Neural progenitor cell (in vitro differentiated cells): Measurements from ENCODE around the gene FAM53B. TPM values are rescaled to one million over a fixed set of nuclear protein-coding genes. Genes with fewer than 3 reads are reported as not detected.

Experiments used
- DNase-seq: peaks from one replicate; pipeline ENCODE4 v3.0.0-alpha.2; 2016; ENCODE audit warnings: low spot score
- H2AFZ ChIP-seq: fragments of 200-600 bp; sonication (generic); replicated peaks from 2 replicates; pipeline ENCODE4 v1.6.1; 2016; ENCODE audit warnings: antibody characterized with exemption
- H3F3A ChIP-seq: fragments of 200-600 bp; sonication (generic); 2 replicates; pipeline ENCODE4 v1.6.1; 2016; ENCODE audit warnings: antibody characterized with exemption, low read depth
- H3K27ac ChIP-seq: fragments of 200-600 bp; sonication (generic); 2 replicates; pipeline ENCODE4 v1.5.1; 2016; ENCODE audit warnings: mild to moderate bottlenecking
- H3K27me3 ChIP-seq: fragments of 200-600 bp; sonication (generic); 2 replicates; pipeline ENCODE4 v1.6.1; 2016; ENCODE audit warnings: mild to moderate bottlenecking, moderate library complexity
- H3K36me3 ChIP-seq: fragments of 200-600 bp; sonication (generic); 2 replicates; pipeline ENCODE4 v1.5.1; 2016
- H3K4me1 ChIP-seq: fragments of 200-600 bp; sonication (generic); 2 replicates; pipeline ENCODE4 v1.6.1; 2016; ENCODE audit warnings: mixed run types
- H3K4me2 ChIP-seq: fragments of 200-600 bp; sonication (generic); 2 replicates; pipeline ENCODE4 v1.6.1; 2016
- H3K4me3 ChIP-seq: fragments of 200-600 bp; sonication (generic); 2 replicates; pipeline ENCODE4 v1.5.1; 2016
- H3K79me2 ChIP-seq: fragments of 200-600 bp; sonication (generic); 2 replicates; pipeline ENCODE4 v1.6.1; 2016; ENCODE audit warnings: low read depth
- H3K9ac ChIP-seq: fragments of 200-600 bp; sonication (generic); 2 replicates; pipeline ENCODE4 v1.6.1; 2016
- H3K9me3 ChIP-seq: fragments of 200-600 bp; sonication (generic); 2 replicates; pipeline ENCODE4 v1.5.1; 2016; ENCODE audit warnings: low read depth
- H4K20me1 ChIP-seq: fragments of 200-600 bp; sonication (generic); 2 replicates; pipeline ENCODE4 v1.6.1; 2016; ENCODE audit warnings: low read depth
- H3K27ac Mint-ChIP-seq: 3 replicates; pipeline ENCODE4 v1.8.0; 2021; ENCODE audit warnings: mixed read lengths
- H3K27me3 Mint-ChIP-seq: 2 replicates; pipeline ENCODE4 v1.8.0; 2022; ENCODE audit warnings: low read depth, mild to moderate bottlenecking, inconsistent platforms, moderate library complexity, mixed read lengths; ENCODE audit not compliant: insufficient read depth
- H3K36me3 Mint-ChIP-seq: 3 replicates; pipeline ENCODE4 v1.8.0; 2021; ENCODE audit warnings: mixed read lengths
- H3K4me1 Mint-ChIP-seq: 3 replicates; pipeline ENCODE4 v1.8.0; 2021; ENCODE audit warnings: mixed read lengths
- H3K4me3 Mint-ChIP-seq: 3 replicates; pipeline ENCODE4 v1.8.0; 2021; ENCODE audit warnings: mild to moderate bottlenecking, moderate library complexity, mixed read lengths
- H3K9me3 Mint-ChIP-seq: 3 replicates; pipeline ENCODE4 v1.8.0; 2020; ENCODE audit warnings: mixed read lengths
- CTCF ChIP-seq: fragments of 200-600 bp; sonication (generic); IDR thresholded peaks from 2 replicates; pipeline ENCODE4 v1.5.1; 2017; ENCODE audit warnings: antibody characterized with exemption, mild to moderate bottlenecking
- EZH2 ChIP-seq: fragments of 200-600 bp; sonication (generic); IDR thresholded peaks from 2 replicates; pipeline ENCODE4 v1.6.1; 2017; ENCODE audit warnings: antibody characterized with exemption, mild to moderate bottlenecking, moderate library complexity
- EZH2phosphoT487 ChIP-seq: fragments of 200-600 bp; sonication (generic); IDR thresholded peaks from 2 replicates; pipeline ENCODE4 v1.6.1; 2017; ENCODE audit warnings: antibody characterized with exemption
- total RNA-seq: library from RNA; depleted of rRNA; stranded (reverse); fragments of >200 nt; gene quantifications from 2 replicates; pipeline ENCODE4 v1.2.3, GENCODE V29; 2015; ENCODE audit warnings: low replicate concordance

FAM53B gene
- total RNA-seq, 1 donor from 2014 or later = 15.3 TPM

GRCh38 chr10:124609698-124610097, 134.5 kb downstream of the FAM53B start:
- Histone ChIP-seq H3F3A (peaks cover 12% of the 10 kb centered on the region), H4K20me1 (peaks cover 10% of the 10 kb centered on the region), H3K9me3 (no peaks in the 10 kb centered on the region), H3K4me1 (peaks cover 20% of the 10 kb centered on the region), H3K79me2 (no peaks in the 10 kb centered on the region), H3K36me3 (no peaks in the 10 kb centered on the region), H3K9ac (no peak overlapping the region), H2AFZ (no peak overlapping the region), H3K27me3 (no peaks in the 10 kb centered on the region), H3K4me2 (no peak overlapping the region), H3K27ac (no peak overlapping the region), H3K4me3 (no peak overlapping the region)
- DNase-seq = no peak
- no peaks in the 10 kb centered on the region for H3K9me3 Mint-ChIP-seq
- H3K27ac Mint-ChIP-seq = peak overlapping the region; percentile 24
- no peaks in the 10 kb centered on the region for H3K36me3 Mint-ChIP-seq
- H3K27me3 Mint-ChIP-seq = peaks cover 7% of the 10 kb centered on the region
- no peak overlapping the region for H3K4me3 Mint-ChIP-seq
- H3K4me1 Mint-ChIP-seq = peaks cover 17% of the 10 kb centered on the region
- TF ChIP-seq CTCF (no peak), EZH2phosphoT487 (no peak), EZH2 (no peak)

GRCh38 chr10:124608093-124608721, 136.0 kb downstream of the FAM53B start:
- H3K27ac ChIP-seq = no peak overlapping the region
- no peak overlapping the region for H3K9ac ChIP-seq
- H3K79me2 ChIP-seq = no peaks in the 10 kb centered on the region
- no peaks in the 10 kb centered on the region for H3K36me3 ChIP-seq
- H4K20me1 ChIP-seq = peaks cover 6% of the 10 kb centered on the region
- no peaks in the 10 kb centered on the region for H3K27me3 ChIP-seq
- H3K9me3 ChIP-seq = no peaks in the 10 kb centered on the region
- no peak overlapping the region for H3K4me2 ChIP-seq
- no peaks in the 10 kb centered on the region for H3K9me3 Mint-ChIP-seq
- no peaks in the 10 kb centered on the region for H3K36me3 Mint-ChIP-seq
- DNase-seq = no peak
- H3K27me3 Mint-ChIP-seq = peaks cover 6% of the 10 kb centered on the region
- no peak overlapping the region for H3K4me3 Mint-ChIP-seq
- peaks cover 17% of the 10 kb centered on the region for H3K4me1 Mint-ChIP-seq
- peaks cover 29% of the 10 kb centered on the region for H3K4me1 ChIP-seq
- H2AFZ ChIP-seq = no peak overlapping the region
- TF ChIP-seq CTCF = no peak
- TF ChIP-seq EZH2 = no peak
- TF ChIP-seq EZH2phosphoT487 = no peak
- H3F3A ChIP-seq = peaks cover 4% of the 10 kb centered on the region
- H3K27ac Mint-ChIP-seq = no peak overlapping the region
- no peak overlapping the region for H3K4me3 ChIP-seq

- TF ChIP-seq EZH2 (no peak), EZH2phosphoT487 (no peak), CTCF (no peak)
- no peak overlapping the region for H2AFZ ChIP-seq
- no peaks in the 10 kb centered on the region for H3K9me3 ChIP-seq
- no peak overlapping the region for H3K9ac ChIP-seq
- H3K27me3 ChIP-seq = no peaks in the 10 kb centered on the region
- H3K4me2 ChIP-seq = no peak overlapping the region
- Mint-ChIP-seq H3K9me3 (no peaks in the 10 kb centered on the region), H3K27ac (no peak overlapping the region), H3K36me3 (no peaks in the 10 kb centered on the region), H3K27me3 (peaks cover 6% of the 10 kb centered on the region), H3K4me1 (peaks cover 17% of the 10 kb centered on the region), H3K4me3 (no peak overlapping the region)
- no peak for DNase-seq
- H3K36me3 ChIP-seq = no peaks in the 10 kb centered on the region
- peaks cover 28% of the 10 kb centered on the region for H3K4me1 ChIP-seq
- no peak overlapping the region for H3K27ac ChIP-seq
- H4K20me1 ChIP-seq = peaks cover 2% of the 10 kb centered on the region
- no peaks in the 10 kb centered on the region for H3K79me2 ChIP-seq
- no peak overlapping the region for H3K4me3 ChIP-seq
- H3F3A ChIP-seq = peaks cover 4% of the 10 kb centered on the region
These were observed 136.5 kb downstream of the FAM53B start for GRCh38 chr10:124607693-124608092.
